Measurements from ENCODE around the gene MYDGF. TPM values are rescaled to one million over a fixed set of nuclear protein-coding genes. Genes with fewer than 3 reads are reported as not detected.

MYDGF gene
- total and polyA plus RNA-seq, 8 donors: 70.0 to 156 (median 82.7) TPM

- Histone ChIP-seq H3K4me1 (peaks cover 4 to 33% of the 10 kb centered on the region in 2 donors), H3K36me3 (peaks cover 0 to 93% of the 10 kb centered on the region in 2 donors), H3K27ac (no peak overlapping the region), H3K27me3 (no peaks in the 10 kb centered on the region), H3K9me3 (no peaks in the 10 kb centered on the region), H3K4me3 (no peak overlapping the region)
- ATAC-seq (no peak), DNase-seq (no peak)
- intact Hi-C loops (cut with DNase I): no loop called here
- no peak for TF ChIP-seq CTCF (IDR thresholded peaks at IDR 0.05)
Observed at GRCh38 chr19:4712771-4713170, 42.6 kb upstream of the MYDGF start.

- no peak overlapping the region for H3K27ac ChIP-seq
- peaks cover 4 to 28% of the 10 kb centered on the region in 2 donors for H3K4me1 ChIP-seq
Observed at GRCh38 chr19:4711211-4711610, 41.1 kb upstream of the MYDGF start.

GRCh38 chr19:4710281-4710600 lies 40.1 kb upstream of the MYDGF start:
- intact Hi-C loops (cut with DNase I): no loop called here

More at GRCh38 chr19:4711211-4711610, 41.1 kb upstream of the MYDGF start:
- DNase-seq: no peak
- no peak for TF ChIP-seq CTCF (IDR thresholded peaks at IDR 0.05)
- peaks cover 0 to 87% of the 10 kb centered on the region in 2 donors for H3K36me3 ChIP-seq
- H3K4me3 ChIP-seq: no peak overlapping the region
- ATAC-seq: no peak
- H3K9me3 ChIP-seq: no peaks in the 10 kb centered on the region
- intact Hi-C loops (cut with DNase I): no loop called here
- H3K27me3 ChIP-seq: no peaks in the 10 kb centered on the region

GRCh38 chr19:4709440-4710280 lies 39.5 kb upstream of the MYDGF start:
- H3K4me1 ChIP-seq: peaks cover 4 to 35% of the 10 kb centered on the region in 2 donors
- H3K9me3 ChIP-seq: no peaks in the 10 kb centered on the region
- intact Hi-C loops (cut with DNase I): no loop called here
- no peak for ATAC-seq
- DNase-seq: peak in 1 of 4 donors; percentile 37
- H3K4me3 ChIP-seq: no peak overlapping the region
- H3K27ac ChIP-seq: peak overlapping the region; percentile 3 to 26
- H3K27me3 ChIP-seq: no peaks in the 10 kb centered on the region
- no peak for TF ChIP-seq CTCF (IDR thresholded peaks at IDR 0.05)
- H3K36me3 ChIP-seq: peaks cover 0 to 86% of the 10 kb centered on the region in 2 donors

More at GRCh38 chr19:4710281-4710600, 40.1 kb upstream of the MYDGF start:
- Histone ChIP-seq H3K4me3 (no peak overlapping the region), H3K4me1 (peaks cover 4 to 29% of the 10 kb centered on the region in 2 donors), H3K36me3 (peaks cover 0 to 86% of the 10 kb centered on the region in 2 donors), H3K9me3 (no peaks in the 10 kb centered on the region), H3K27me3 (no peaks in the 10 kb centered on the region), H3K27ac (peak overlapping the region in 1 of 2 donors; percentile 3)
- DNase-seq (no peak), ATAC-seq (no peak)
- no peak for TF ChIP-seq CTCF (IDR thresholded peaks at IDR 0.05)

- DNase-seq (no peak), ATAC-seq (no peak)
- peaks cover 0 to 86% of the 10 kb centered on the region in 2 donors for H3K36me3 ChIP-seq
- no peak overlapping the region for H3K4me3 ChIP-seq
- H3K9me3 ChIP-seq: no peaks in the 10 kb centered on the region
- H3K27me3 ChIP-seq: no peaks in the 10 kb centered on the region
- H3K4me1 ChIP-seq: peaks cover 4 to 25% of the 10 kb centered on the region in 2 donors
- intact Hi-C loops (cut with DNase I): no loop called here
- no peak overlapping the region for H3K27ac ChIP-seq
- no peak for TF ChIP-seq CTCF (IDR thresholded peaks at IDR 0.05)
Observed at GRCh38 chr19:4707956-4708650, 38.0 kb upstream of the MYDGF start.

All from left lung (tissue), 10 donors.